WTC11 (cell line): ENCODE measurements around the gene LRRC3C. TPM values are rescaled to one million over a fixed set of nuclear protein-coding genes. Genes with fewer than 3 reads are reported as not detected.

Source experiments
- ATAC-seq: fragments of 200-7000 bp; cut with Tn5 transposase; 2 replicates; pipeline ENCODE4 v1.10.0; 2021; ENCODE audit warnings: mild to moderate bottlenecking, moderate library complexity
- CTCF ChIA-PET: fragments of 300-600 bp; sonication (Branson Sonifier 250); formaldehyde crosslinking; loops from one replicate; lab custom pipeline; 2021; ENCODE audit warnings: antibody characterized with exemption; lab: Charles Lee
- POLR2A ChIA-PET: fragments of 350-600 bp; sonication (Branson Sonifier 250); formaldehyde crosslinking; loops from one replicate; lab custom pipeline; 2021; ENCODE audit warnings: antibody characterized with exemption; lab: Charles Lee
- DNase-seq: peaks from one replicate; pipeline ENCODE4 v3.0.0; 2021; ENCODE audit warnings: low spot score
- H3K27ac Mint-ChIP-seq: 2 replicates; pipeline ENCODE4 v1.8.0; 2021; ENCODE audit warnings: mixed read lengths
- H3K27me3 Mint-ChIP-seq: 2 replicates; pipeline ENCODE4 v1.8.0; 2021; ENCODE audit warnings: low read depth, mild to moderate bottlenecking, moderate library complexity, mixed read lengths
- H3K36me3 Mint-ChIP-seq: 2 replicates; pipeline ENCODE4 v1.8.0; 2021; ENCODE audit warnings: mixed read lengths
- H3K4me1 Mint-ChIP-seq: 2 replicates; pipeline ENCODE4 v1.8.0; 2022; ENCODE audit warnings: mixed read lengths
- H3K4me3 Mint-ChIP-seq: 2 replicates; pipeline ENCODE4 v1.8.0; 2021; ENCODE audit warnings: mild to moderate bottlenecking, moderate library complexity, mixed read lengths
- H3K9me3 Mint-ChIP-seq: 2 replicates; pipeline ENCODE4 v1.8.0; 2021; ENCODE audit warnings: mixed read lengths
- CREB1 ChIP-seq: sonication (generic); formaldehyde crosslinking; IDR thresholded peaks from 2 replicates; pipeline ENCODE4 v1.8.0; 2023; ENCODE audit warnings: mild to moderate bottlenecking, missing genetic modification reagents
- GABPB1 ChIP-seq: sonication (generic); formaldehyde crosslinking; IDR thresholded peaks from 2 replicates; pipeline ENCODE4 v1.8.1; 2023; ENCODE audit warnings: mild to moderate bottlenecking, missing genetic modification reagents
- GRHL2 ChIP-seq: fragments of 250-450 bp; sonication (Bioruptor Pico); IDR thresholded peaks from 2 replicates; pipeline ENCODE4 v1.8.0; 2022; ENCODE audit warnings: mild to moderate bottlenecking, moderate library complexity; ENCODE audit not compliant: insufficient replicate concordance, severe bottlenecking
- JAZF1 ChIP-seq: fragments of 250-450 bp; sonication (Bioruptor Pico); IDR thresholded peaks from 2 replicates; pipeline ENCODE4 v1.9.0; 2021; ENCODE audit warnings: moderate library complexity, mild to moderate bottlenecking, inconsistent platforms
- JUN ChIP-seq: sonication (generic); formaldehyde crosslinking; IDR thresholded peaks from 2 replicates; pipeline ENCODE4 v1.8.0; 2023; ENCODE audit warnings: mild to moderate bottlenecking, missing genetic modification reagents
- NFATC4 ChIP-seq: fragments of 250-450 bp; sonication (Bioruptor Pico); IDR thresholded peaks from 2 replicates; pipeline ENCODE4 v1.9.0; 2021; ENCODE audit warnings: mild to moderate bottlenecking
- NFYB ChIP-seq: sonication (generic); formaldehyde crosslinking; conservative IDR thresholded peaks from 2 replicates; pipeline ENCODE4 v1.8.0; 2022; ENCODE audit warnings: low read depth, missing genetic modification reagents
- RORB ChIP-seq: fragments of 250-450 bp; sonication (Bioruptor Pico); IDR thresholded peaks from 2 replicates; pipeline ENCODE4 v1.9.0; 2021; ENCODE audit warnings: mild to moderate bottlenecking
- TEAD1 ChIP-seq: sonication (generic); formaldehyde crosslinking; IDR thresholded peaks from 2 replicates; pipeline ENCODE4 v1.8.0; 2022; ENCODE audit warnings: mild to moderate bottlenecking, missing genetic modification reagents
- TP53 ChIP-seq: sonication (generic); formaldehyde crosslinking; IDR thresholded peaks from 2 replicates; pipeline ENCODE4 v1.8.1; 2023; ENCODE audit warnings: mild to moderate bottlenecking, missing genetic modification reagents
- ZNF416 ChIP-seq: fragments of 250-450 bp; sonication (Bioruptor Pico); IDR thresholded peaks from 2 replicates; pipeline ENCODE4 v1.9.0; 2021; ENCODE audit warnings: mild to moderate bottlenecking, inconsistent platforms
- total RNA-seq: library from RNA; stranded (reverse); gene quantifications from 3 replicates; pipeline ENCODE4 v1.2.3, GENCODE V29; 2021
- TF ChIP-seq, protein P1 (sequence below): sonication (generic); formaldehyde crosslinking; IDR thresholded peaks from 2 replicates; pipeline ENCODE4 v1.8.0; 2023; ENCODE audit warnings: mild to moderate bottlenecking, missing genetic modification reagents
- TF ChIP-seq, protein P2 (sequence below): sonication (generic); formaldehyde crosslinking; conservative IDR thresholded peaks from 2 replicates; pipeline ENCODE4 v1.8.1; 2022; ENCODE audit warnings: mild to moderate bottlenecking, missing genetic modification reagents
- TF ChIP-seq, protein P3 (sequence below): fragments of 250-450 bp; sonication (Bioruptor Pico); IDR thresholded peaks from 2 replicates; pipeline ENCODE4 v1.8.0; 2021; ENCODE audit warnings: mild to moderate bottlenecking
- TF ChIP-seq, protein P4 (sequence below): fragments of 250-450 bp; sonication (Bioruptor Pico); IDR thresholded peaks from 2 replicates; pipeline ENCODE4 v2.1.2; 2022; ENCODE audit warnings: mild to moderate bottlenecking, moderate library complexity

Gene LRRC3C
- total RNA-seq, 1 experiment from 2014 or later = not detected

DNA sequence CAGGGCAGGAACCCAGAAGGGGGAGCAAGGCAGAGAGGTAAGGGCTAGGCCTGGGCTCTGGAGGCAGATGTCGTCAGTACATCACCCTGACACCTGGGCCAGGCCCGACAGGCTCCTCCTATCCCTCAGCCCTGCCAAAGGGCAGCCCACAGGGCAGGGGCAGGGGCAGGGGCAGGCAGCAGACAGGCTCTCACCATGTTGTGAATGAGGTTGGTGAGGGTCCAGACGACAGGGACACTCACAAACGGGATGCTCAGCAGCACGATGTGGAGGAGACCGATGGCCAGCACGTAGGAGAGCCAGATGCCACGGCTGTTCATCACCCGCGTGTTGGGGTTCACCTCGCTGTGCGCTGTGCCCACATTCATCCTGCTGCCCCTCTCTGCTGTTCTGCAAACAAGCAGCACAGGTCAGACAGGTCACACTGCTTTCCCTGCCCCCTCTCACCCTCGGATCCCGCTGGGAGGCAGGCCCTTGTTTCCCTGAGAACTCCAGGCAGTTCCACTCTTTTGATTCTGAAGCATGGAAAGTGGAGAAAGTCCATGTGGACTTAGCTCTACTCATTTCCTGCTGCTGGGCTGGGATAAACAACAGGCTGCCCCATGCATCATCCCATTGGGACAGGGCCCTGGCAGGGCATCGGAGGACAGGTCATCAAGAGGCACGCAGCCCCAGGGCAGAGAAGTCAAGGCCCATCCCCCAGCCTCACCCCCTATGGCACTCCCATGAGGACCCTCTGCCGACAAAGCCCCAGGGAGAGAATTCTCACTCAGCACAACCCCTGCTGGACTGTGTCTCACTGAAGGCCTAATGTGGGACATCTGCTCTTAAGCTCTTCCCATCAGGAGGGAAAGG is 3.5 kb upstream of the LRRC3C start (continued):
- TF ChIP-seq TP53 (CRISPR knock-in tag) (no peak), GABPB1 (CRISPR knock-in tag) (peak; percentile 85)

DNA sequence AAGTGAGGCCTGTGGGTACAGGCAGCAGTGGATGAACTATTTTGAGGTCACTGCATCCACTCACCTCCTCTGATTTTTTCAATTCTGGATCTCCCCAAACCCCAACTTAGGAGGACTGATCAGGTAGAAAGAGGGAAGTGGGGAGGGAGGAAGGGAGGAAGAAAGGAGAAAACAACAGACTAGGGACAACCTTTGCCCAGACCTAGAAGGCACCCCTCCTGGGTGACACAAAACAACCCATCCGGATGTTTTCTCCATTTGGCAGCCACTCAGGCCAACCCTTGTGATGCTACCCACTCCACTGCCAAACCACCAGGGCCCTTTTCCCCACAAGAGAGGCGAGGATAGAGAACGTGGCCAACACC is 2.9 kb upstream of the LRRC3C start:
- Mint-ChIP-seq H3K36me3 (peaks cover 13% of the 10 kb centered on the region), H3K4me3 (no peak overlapping the region), H3K27ac (peak overlapping the region; percentile 20; the same call in 1 of the 2 replicates), H3K4me1 (peaks cover 38% of the 10 kb centered on the region), H3K27me3 (peaks cover 4% of the 10 kb centered on the region; the same call in 1 of the 2 replicates), H3K9me3 (no peaks in the 10 kb centered on the region)
- no peak for DNase-seq
- TF ChIP-seq JUN (CRISPR knock-in tag) (no peak), CREB1 (no peak), ZNF416 (no peak), RORB (CRISPR knock-in tag) (no peak)
- TF ChIP-seq, protein P1, sequence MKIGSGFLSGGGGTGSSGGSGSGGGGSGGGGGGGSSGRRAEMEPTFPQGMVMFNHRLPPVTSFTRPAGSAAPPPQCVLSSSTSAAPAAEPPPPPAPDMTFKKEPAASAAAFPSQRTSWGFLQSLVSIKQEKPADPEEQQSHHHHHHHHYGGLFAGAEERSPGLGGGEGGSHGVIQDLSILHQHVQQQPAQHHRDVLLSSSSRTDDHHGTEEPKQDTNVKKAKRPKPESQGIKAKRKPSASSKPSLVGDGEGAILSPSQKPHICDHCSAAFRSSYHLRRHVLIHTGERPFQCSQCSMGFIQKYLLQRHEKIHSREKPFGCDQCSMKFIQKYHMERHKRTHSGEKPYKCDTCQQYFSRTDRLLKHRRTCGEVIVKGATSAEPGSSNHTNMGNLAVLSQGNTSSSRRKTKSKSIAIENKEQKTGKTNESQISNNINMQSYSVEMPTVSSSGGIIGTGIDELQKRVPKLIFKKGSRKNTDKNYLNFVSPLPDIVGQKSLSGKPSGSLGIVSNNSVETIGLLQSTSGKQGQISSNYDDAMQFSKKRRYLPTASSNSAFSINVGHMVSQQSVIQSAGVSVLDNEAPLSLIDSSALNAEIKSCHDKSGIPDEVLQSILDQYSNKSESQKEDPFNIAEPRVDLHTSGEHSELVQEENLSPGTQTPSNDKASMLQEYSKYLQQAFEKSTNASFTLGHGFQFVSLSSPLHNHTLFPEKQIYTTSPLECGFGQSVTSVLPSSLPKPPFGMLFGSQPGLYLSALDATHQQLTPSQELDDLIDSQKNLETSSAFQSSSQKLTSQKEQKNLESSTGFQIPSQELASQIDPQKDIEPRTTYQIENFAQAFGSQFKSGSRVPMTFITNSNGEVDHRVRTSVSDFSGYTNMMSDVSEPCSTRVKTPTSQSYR (CRISPR knock-in tag) = no peak
- no peak for ATAC-seq
- ChIA-PET CTCF (interaction anchor here (1.0 to 1.3 kb wide), 4 partner anchors 23 to 142 kb away, joined by 3 to 4 read pairs (median 3); no protein-coding TSS in a partner anchor), POLR2A (no interaction called here)

DNA sequence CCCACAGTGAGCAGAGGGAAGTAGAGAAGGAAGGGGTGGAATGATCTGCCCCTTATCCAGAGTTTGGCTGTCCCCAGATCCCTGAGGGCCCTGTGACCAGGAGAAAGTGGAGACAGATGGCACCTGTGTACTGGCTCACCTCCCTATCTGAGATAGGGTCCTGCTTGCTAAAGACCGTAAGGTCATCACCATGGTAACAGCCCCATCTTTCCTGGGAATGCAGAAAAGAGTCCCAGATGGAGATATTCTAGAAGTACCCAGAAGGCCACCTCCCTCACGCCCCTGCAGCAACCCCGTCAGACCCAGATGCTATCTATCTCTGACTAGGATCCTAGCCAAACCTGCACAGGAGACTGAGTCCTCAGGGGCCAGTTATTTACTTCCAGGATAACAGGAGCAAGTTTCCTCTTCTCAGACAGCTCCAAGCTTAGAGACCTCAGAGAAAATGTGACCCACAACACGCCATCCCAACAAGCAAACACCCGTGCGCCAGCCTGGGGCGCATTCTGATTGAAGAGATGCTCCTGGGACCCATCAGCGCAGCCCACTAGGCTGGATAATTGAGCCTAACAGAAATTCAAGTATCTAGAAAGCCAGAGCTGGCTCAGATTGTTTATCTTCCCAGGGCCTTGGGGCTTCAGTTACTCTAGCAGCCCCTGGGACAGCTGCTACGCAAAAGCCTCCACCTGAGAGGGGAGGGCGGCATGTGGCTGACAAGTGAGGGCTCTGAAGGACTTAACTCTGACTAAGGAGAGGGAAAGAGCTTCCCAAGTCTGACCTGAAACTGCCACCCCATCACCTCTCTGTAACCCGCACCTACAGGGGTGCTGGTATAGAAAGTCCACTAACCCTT is 2.0 kb upstream of the LRRC3C start:
- TF ChIP-seq, protein P2, sequence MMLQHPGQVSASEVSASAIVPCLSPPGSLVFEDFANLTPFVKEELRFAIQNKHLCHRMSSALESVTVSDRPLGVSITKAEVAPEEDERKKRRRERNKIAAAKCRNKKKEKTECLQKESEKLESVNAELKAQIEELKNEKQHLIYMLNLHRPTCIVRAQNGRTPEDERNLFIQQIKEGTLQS (CRISPR knock-in tag) = no peak
- TF ChIP-seq NFYB (CRISPR knock-in tag) (no peak), JAZF1 (CRISPR knock-in tag) (no peak), GRHL2 (no peak), NFATC4 (CRISPR knock-in tag) (no peak), TEAD1 (CRISPR knock-in tag) (no peak)
- TF ChIP-seq, protein P3, sequence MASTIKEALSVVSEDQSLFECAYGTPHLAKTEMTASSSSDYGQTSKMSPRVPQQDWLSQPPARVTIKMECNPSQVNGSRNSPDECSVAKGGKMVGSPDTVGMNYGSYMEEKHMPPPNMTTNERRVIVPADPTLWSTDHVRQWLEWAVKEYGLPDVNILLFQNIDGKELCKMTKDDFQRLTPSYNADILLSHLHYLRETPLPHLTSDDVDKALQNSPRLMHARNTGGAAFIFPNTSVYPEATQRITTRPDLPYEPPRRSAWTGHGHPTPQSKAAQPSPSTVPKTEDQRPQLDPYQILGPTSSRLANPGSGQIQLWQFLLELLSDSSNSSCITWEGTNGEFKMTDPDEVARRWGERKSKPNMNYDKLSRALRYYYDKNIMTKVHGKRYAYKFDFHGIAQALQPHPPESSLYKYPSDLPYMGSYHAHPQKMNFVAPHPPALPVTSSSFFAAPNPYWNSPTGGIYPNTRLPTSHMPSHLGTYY = no peak
- TF ChIP-seq, protein P4, sequence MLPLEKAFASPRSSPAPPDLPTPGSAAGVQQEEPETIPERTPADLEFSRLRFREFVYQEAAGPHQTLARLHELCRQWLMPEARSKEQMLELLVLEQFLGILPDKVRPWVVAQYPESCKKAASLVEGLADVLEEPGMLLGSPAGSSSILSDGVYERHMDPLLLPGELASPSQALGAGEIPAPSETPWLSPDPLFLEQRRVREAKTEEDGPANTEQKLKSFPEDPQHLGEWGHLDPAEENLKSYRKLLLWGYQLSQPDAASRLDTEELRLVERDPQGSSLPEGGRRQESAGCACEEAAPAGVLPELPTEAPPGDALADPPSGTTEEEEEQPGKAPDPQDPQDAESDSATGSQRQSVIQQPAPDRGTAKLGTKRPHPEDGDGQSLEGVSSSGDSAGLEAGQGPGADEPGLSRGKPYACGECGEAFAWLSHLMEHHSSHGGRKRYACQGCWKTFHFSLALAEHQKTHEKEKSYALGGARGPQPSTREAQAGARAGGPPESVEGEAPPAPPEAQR (CRISPR knock-in tag) = no peak
- ATAC-seq (no peak), DNase-seq (no peak)
- ChIA-PET CTCF (interaction anchor here (1.0 to 2.4 kb wide), 2 partner anchors 33 to 55 kb away, joined by 4 to 8 read pairs; partner anchors contain the start of gene PSMD3), POLR2A (interaction anchor here (1.2 kb wide), 1 partner anchor 28 kb away, joined by 4 read pairs; no protein-coding TSS in a partner anchor)
- Mint-ChIP-seq H3K9me3 (no peaks in the 10 kb centered on the region), H3K27me3 (peaks cover 4% of the 10 kb centered on the region; the same call in 1 of the 2 replicates), H3K27ac (no peak overlapping the region; the same call in 1 of the 2 replicates), H3K36me3 (peaks cover 13% of the 10 kb centered on the region), H3K4me3 (peak overlapping the region; percentile 82), H3K4me1 (peaks cover 38% of the 10 kb centered on the region)
